LNCaP clone FGC (cell line): ENCODE data around the gene NEAT1.
A peak's percentile ranks its signal among the peaks of the same experiment; 100 is the strongest.
"Not testable (repeated sequence)": the region's sequence is repeated elsewhere in the genome, so short reads cannot be mapped to it uniquely, and the experiment has no call there.

Source experiments
- DNase-seq: peaks from one replicate; pipeline ENCODE4 v3.0.0-alpha.2; 2011; ENCODE audit warnings: low read depth
- H3K4me3 ChIP-seq: 2 replicates; pipeline ENCODE4 v1.5.1; 2011; ENCODE audit warnings: mild to moderate bottlenecking, low read depth, low read length, control low read depth
- CTCF ChIP-seq: IDR thresholded peaks from 2 replicates; pipeline ENCODE4 v1.5.1; 2012; ENCODE audit warnings: mild to moderate bottlenecking; ENCODE audit not compliant: control insufficient read depth, insufficient read depth; ENCODE audit errors: extremely low read depth

Gene NEAT1

GRCh38 chr11:65448418-65449105 is 26.0 kb downstream of the NEAT1 start:
- no peak overlapping the region for H3K4me3 ChIP-seq
- no peak for TF ChIP-seq CTCF
- DNase-seq = no peak

GRCh38 chr11:65451301-65451700 is 28.7 kb downstream of the NEAT1 start:
- H3K4me3 ChIP-seq, DNase-seq: not testable (repeated sequence)

- not testable (repeated sequence) for DNase-seq, H3K4me3 ChIP-seq
These were observed 29.7 kb downstream of the NEAT1 start for GRCh38 chr11:65452259-65452658.

GRCh38 chr11:65452806-65453490 is 30.4 kb downstream of the NEAT1 start:
- TF ChIP-seq CTCF = no peak
- DNase-seq = no peak
- H3K4me3 ChIP-seq = no peak overlapping the region

GRCh38 chr11:65454311-65454695 is 31.7 kb downstream of the NEAT1 start:
- no peak for TF ChIP-seq CTCF
- peak overlapping the region; percentile 56; the same call in 1 of the 2 replicates for H3K4me3 ChIP-seq
- no peak for DNase-seq

GRCh38 chr11:65454696-65455456 is 32.3 kb downstream of the NEAT1 start:
- DNase-seq = no peak
- H3K4me3 ChIP-seq = peak overlapping the region; percentile 56
- TF ChIP-seq CTCF = no peak

- H3K4me3 ChIP-seq = no peak overlapping the region
- no peak for TF ChIP-seq CTCF
- DNase-seq = no peak
These were observed 33.8 kb downstream of the NEAT1 start for GRCh38 chr11:65456418-65456817.
